GM19372 (cell line): ENCODE data around the gene GSTT2.

Experiments used
- ATAC-seq: cut with Tn5 transposase; IDR thresholded peaks from one replicate; pipeline ENCODE4 v1.9.1; 2021; ENCODE audit warnings: mild to moderate bottlenecking, low read depth, moderate library complexity; ENCODE audit not compliant: unreplicated experiment

The GSTT2 gene

DNA sequence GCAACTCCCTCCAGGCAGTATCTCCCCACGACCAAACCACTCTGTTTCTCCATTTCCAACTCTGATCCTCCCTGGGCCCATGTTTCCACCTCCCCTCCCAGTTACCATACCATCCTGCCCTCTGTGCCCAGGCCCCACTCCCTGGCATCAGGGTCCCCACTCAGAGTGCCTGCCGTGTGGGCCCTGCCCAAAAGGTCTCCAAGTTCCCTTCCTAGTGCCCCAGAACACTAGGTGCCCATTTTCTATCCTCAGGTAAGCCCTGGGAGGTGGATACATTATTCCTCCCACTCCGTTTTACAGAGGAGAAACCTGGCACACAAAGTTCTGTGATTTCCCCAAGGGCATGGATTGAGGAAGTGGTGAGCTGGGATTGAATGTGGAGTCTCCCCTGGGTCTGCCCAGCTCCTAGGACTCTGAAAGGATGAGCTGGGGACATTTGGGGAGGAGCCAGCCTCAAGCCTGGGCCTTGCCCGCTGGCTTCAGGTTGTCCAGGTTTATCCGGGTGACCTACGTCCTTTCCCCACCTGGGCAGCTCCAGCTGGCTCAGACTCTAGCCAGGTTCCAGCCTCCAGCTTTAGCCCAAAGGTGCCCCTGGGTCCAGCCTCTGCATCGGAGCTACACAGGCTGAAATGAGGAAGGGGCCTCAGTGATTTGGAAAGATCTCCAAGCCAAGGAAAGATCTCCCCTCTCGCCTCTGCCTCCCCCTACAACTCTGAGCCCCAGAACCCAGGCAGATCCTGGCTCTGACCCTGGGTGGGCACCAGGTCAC lies 27.5 kb downstream of the GSTT2 start:
- ATAC-seq, result no peak

DNA sequence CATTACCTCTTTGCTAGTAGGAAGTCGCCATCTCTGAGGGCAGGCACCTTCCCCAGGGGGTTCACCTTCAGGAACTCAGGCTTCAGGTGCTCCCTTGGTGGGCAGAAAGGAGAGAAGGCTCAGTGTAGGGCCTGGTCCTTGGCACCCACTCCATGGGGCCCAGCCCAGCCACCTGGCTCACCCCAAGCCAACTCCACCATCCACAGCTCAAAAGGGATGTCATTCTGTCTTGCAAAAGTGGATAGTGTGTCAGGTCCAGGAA lies 28.0 kb downstream of the GSTT2 start:
- no peak for ATAC-seq

DNA sequence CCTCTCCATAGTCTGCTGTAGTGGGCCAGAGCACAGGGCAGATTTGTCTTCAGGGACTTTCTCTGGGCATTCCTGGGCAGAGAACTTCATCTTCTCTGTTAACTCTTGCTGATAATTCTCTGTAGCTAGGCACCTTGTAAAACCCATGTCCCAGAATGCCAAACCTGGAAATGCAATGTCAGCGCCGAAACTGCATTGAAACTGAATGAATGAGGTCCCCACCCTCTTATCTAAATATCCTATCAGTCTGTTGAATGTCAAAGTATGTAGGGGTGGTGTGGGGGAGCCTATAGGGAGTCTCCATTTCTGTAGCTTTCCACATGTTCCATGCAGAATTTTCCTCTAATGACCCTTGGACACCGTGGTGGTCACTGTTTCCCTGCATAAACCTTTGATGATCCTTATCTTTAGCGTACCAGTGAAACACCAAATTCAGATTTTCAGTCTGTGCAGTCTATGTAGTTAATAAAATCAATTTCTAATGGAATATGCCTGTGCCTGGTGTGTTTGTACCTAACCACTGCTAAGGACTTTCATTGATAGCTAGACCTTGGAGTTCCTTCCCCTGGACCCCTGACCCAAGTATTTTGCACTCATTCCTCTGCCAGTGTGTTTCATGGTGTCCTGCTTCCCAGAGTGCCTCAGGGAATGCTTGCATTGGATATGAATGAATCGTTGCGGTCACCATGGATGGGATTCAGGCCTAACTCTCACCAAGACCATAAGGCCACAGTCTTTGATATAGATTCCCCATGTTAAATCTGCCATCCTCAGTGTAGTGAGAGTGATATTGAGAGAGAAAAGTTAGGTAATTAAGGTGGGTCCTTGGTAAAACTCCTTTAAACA lies 28.7 kb downstream of the GSTT2 start:
- ATAC-seq, result no peak

DNA sequence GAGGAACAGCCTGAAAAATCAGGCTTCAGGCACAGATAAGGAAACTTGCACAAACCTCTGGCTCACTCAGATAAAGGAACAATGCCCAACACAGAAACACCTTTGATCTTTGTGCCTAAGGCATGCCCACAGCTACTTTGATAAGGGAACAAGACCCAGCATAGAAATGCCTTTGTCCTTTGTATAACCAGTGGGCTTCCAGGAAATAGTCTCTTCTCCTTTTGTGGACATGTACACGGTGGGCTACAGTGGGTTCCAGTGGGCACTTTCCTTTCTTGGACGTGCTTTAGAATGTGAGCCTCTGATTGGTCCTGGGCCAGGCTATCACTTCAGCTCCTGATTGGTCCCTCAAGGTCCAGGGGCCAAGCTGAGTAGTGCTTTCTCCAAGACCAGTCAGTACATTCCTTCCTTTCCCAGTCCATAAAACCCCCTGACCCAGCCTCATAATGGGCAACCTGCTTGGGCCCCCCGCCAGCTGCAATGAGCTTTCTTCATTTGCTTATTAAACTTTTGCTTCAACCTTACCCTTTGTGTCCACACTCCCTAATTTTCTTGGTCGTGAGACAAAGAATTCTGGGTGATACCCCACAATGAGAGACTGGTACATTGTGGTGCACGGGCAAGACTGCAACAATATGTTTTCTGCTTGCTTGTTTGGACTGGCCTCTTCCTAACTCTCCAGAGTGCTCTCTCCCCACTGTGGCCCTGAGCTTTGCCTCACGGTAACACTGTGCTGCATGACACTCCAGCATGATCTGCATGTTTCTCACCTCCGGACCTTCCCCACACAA lies 29.5 kb downstream of the GSTT2 start:
- ATAC-seq, result no peak

DNA sequence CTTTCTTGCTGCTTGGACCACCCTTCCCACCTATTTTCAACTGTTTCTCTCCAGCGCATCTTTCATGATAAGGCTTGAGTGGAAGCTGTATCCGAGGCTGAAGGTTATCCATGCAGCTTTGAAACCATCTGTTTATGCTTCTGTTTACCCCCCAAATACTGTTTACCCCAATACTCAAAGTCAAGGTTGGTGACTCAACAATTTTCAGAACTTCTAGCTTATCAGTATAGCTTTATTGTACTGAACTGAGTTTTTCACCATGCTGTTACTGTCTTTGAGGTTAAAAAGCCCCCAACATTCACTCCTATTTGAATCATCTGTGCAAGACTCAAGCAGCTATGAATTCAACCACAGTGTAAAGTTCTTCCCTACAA lies 30.1 kb downstream of the GSTT2 start:
- no peak for ATAC-seq

DNA sequence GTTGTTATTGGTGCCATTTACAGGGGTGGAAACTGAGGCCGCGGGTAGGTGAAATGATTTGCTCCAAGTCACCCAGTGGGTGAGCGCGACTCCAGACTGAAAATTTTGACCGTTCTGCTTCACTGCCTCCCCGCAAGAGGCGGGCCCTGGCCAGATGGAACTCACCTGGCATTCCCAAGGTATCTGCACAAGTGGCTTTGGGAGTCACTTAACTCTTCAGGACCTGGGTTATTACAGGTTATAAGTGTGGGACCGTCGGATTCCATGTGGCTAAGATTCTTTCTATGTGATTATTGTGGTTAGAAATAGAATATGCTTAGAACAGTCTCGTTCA lies 31.8 kb downstream of the GSTT2 start:
- ATAC-seq, result no peak

DNA sequence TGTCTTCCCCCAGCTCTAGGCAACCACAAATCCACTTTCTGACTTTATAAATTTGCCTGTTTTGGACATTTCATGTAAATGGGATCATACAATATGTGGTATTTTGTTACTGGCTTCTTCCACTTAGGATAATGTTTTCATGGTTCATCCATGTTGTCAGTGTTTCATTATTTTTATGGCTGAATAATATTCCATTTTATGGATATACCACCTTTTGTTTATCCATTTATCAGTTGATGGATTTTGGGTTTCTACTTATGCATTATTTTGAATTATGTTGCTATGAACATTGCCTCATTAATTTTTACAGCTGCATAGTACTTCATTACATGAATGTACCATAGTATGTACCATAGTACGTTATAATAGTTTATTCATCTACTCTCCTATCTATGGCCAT lies 36.2 kb downstream of the GSTT2 start:
- no peak for ATAC-seq

DNA sequence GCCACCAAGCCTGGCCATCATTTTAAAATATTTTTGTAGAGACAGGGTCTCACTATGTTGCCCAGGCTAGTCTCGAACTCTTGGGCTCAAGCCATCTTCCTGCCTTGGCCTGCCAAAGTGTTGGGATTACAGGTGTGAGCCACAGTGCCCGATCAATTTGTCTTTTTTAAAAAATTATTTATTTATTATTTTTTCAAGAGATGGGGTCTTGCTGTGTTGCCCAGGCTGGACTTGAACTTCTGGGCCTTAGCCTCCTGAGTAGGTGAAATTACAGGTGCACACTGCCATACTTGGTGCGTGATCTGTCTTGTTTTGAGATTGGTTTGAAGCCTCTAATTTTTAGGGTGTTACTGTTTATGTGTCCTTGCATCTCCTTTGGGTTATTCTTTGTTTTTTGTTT lies 41.4 kb downstream of the GSTT2 start:
- no peak for ATAC-seq

DNA sequence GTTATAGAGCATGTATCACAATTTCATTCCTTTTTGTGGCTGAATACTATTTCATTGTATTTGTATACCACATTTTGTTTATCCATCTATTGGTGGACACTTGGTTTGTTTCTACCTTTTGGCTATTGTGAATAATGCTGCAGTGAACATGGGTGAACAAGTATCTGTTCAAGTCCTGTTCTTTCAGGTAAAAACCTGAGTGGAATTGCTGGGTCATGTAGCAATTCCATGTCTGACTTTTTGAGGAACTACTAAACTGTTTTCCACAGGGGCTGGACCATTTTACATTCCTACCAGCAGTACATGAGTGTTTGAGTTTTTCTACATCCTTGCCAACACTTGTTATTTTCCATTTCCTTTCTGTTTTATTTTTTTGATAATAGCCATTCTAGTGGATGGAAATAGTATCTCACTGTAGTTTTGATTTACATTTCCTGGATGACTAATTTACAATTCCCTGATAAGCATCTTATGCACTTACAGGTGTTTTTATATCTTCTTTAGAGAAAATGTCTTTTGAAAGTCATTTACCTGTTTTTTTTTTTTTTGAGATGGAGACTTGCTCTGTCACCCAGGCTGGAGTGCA lies 43.4 kb downstream of the GSTT2 start:
- ATAC-seq, result no peak

DNA sequence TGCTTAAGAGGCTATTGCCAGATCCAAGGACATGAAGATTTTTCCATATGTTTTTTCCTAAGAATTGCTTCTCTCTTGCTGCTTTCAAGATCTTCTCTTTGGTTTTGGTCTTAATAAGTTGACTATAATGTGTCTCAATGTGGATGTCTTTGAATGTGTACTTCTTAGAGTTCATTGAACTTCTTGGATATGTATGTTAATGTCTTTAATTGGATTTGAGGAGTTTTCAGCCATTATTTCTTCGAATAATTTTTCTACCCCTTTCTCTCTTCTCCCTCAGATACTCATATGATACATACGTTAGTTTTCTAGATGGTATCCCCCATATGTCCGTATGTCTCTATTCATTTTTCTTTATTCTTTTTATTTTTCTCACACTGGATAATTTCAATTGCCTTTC lies 44.4 kb downstream of the GSTT2 start:
- ATAC-seq, result no peak

DNA sequence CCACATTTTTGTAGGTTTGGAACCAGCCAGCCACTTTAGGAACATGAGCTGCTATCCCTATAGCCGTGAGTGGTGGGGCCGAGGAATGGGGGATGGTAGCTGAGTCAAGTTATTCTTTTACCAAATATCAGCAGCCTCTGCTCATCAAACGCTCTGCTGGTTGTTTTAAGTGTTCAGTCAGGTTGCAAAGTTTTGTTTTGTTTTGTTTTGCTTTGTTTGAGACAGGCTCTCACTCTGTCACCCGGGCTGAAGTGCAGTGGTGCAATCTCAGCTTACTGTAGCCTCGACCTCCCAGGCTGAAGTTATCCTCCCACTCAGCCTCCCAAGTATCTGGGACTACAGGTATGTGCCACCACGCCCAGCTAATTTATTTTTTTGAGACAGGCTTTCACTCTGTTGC lies 45.5 kb downstream of the GSTT2 start:
- no peak for ATAC-seq

DNA sequence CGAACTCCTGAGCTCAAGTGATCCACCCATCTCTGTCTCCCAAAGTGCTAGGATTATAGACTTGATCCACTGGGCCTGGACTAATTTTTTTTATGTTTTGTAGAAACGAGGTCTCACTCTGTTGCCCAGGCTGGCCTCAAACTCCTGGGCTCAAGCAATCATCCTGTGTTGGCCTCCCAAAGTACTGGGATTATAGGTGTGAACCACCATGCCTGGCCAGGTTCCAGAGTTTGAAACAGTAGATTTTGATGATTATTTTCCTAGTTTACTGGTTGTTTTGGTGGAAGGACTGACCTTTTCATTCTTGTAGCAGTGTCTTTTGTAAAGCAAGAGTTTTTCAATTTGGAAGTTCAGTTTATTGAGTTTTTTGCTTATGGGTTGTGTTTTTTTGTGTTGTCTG lies 46.1 kb downstream of the GSTT2 start:
- ATAC-seq, result no peak

DNA sequence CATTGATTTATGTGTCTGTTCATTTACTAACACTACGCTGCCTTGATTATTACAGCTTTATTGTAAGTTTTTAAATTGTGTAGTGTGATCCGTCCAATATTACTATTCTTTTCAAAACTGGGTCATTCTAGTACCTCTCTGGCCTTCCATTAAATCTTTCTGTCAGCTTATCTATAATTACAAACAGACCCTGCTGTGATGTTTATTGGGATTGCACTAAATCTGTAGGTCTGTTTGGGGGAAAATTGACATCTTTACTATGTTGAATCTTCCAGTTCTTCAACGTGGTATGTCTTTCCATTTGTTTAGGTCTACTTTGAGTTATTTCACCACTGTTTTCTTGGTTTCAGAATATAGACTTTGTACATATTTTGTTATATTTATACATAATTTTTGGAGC lies 46.8 kb downstream of the GSTT2 start:
- ATAC-seq, result no peak

DNA sequence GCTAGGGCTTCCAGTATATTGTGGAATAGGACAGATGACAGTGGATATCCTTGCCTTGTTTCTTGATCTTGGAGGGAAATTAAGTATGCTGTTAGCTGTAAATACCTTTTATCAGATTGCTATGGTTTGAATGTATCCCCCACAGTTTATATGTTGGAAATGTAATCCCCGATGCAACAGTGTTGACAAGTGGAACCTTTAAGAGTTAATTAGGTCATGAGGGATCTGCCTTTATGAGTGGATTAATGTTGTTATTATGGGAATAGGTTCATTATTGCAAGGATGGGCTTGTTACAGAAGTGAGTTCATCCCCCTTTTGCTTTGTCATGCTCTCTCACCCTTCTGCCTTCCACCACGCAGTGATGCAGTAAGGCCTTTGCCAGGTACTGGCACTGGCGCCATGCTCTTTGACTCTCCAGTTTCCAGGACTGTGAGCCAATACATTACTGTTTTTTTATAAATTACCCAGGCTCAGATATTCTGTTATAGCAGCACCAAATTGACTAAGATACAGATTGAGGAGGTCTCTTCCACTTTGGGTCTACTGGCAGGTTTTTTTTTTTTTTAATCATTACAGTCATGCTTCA lies 47.5 kb downstream of the GSTT2 start:
- ATAC-seq, result no peak

DNA sequence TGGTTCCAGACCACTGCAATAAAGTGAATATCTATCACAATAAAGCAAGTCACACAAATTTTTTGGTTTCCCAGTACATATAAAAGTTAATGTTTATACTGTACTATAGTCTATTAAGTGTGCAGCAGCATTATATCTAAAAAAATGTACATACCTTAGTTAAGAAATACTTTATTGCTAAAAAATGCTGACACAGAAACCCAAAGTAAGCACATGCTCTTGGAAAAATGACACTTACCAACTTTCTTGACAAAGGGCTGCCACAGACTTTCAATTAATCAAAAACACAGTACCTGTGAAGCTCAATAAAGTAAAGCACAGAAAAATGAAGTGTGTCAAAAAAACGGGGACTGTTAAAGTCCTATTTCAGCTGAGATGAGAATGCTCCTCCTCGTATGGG lies 48.1 kb downstream of the GSTT2 start:
- ATAC-seq, result no peak

DNA sequence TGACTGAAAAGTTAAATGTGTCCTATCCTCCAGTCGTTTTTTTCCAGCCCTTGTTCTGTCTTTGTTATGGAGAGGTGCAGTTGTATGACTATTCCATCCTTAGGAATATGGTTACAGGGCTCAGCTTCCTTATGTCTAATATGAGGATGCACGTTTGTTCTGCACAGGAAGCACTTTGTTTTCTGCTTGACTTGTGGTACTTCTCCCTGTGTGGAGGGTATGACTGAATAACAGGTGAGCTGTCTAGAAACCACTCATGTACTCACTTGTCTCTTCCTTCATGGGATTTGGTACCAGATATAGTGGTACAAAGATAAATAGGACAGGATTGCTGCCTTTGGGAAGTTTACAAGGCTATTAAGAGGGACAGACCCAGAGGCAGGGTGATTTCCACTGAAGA lies 48.6 kb downstream of the GSTT2 start:
- no peak for ATAC-seq

DNA sequence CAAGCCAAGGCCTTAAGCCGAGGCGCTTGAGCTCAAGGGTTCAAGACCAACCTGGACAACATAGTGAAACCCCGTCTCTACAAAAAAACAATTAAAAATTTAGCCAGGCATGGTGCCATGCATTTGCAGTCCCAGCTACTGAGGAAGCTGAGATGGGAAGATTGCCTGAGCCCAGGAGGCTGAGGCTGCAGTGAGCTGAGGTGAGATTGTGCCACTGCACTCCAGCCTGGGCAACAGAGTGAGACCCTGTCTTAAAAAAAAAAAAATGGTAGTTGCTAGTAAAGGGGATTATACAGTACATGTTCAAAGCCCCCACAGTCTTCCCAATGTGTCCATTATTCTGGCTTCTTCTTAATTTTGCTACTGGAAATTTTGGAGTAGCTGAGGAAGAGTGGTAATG lies 49.4 kb downstream of the GSTT2 start:
- no peak for ATAC-seq

DNA sequence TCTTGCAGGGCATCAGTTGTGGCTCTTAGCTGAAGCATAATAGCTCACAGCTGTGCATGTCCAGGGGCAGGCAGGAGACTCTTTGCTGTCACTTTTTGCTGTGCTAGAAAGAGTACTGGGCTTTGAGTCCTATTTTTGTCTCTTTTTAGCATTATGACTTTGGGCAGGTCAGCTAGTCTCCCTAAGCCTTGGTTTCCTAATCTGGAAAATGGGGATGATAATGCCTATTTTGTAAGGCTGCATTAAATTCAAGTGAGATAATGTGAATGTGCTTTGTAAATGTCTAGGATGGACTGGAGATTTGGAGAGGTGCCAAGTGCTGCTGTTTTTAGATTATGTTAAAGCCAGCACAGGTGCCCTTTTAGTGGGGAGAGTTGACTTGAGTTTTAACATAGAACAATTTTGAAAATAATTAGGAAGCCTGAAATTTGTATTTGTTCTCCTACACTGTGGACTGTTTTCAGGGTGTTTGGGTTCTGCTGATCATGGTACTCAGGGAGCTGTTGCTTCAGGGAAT lies 50.3 kb downstream of the GSTT2 start:
- no peak for ATAC-seq
